ENCODE results near the gene VWA3A.

The VWA3A gene

GRCh38 chr16:22189473-22190080, 97.2 kb downstream of the VWA3A start:
- TF ChIP-seq, protein P1, sequence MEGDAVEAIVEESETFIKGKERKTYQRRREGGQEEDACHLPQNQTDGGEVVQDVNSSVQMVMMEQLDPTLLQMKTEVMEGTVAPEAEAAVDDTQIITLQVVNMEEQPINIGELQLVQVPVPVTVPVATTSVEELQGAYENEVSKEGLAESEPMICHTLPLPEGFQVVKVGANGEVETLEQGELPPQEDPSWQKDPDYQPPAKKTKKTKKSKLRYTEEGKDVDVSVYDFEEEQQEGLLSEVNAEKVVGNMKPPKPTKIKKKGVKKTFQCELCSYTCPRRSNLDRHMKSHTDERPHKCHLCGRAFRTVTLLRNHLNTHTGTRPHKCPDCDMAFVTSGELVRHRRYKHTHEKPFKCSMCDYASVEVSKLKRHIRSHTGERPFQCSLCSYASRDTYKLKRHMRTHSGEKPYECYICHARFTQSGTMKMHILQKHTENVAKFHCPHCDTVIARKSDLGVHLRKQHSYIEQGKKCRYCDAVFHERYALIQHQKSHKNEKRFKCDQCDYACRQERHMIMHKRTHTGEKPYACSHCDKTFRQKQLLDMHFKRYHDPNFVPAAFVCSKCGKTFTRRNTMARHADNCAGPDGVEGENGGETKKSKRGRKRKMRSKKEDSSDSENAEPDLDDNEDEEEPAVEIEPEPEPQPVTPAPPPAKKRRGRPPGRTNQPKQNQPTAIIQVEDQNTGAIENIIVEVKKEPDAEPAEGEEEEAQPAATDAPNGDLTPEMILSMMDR (conservative IDR thresholded peaks at IDR 0.05; ENCODE audit: low read depth, low read length) = no peak
- DNase-seq (ENCODE audit: low read depth) = no peak
- peak overlapping the region; percentile 61 for H3K4me3 ChIP-seq (ENCODE audit: low read length)

DNA sequence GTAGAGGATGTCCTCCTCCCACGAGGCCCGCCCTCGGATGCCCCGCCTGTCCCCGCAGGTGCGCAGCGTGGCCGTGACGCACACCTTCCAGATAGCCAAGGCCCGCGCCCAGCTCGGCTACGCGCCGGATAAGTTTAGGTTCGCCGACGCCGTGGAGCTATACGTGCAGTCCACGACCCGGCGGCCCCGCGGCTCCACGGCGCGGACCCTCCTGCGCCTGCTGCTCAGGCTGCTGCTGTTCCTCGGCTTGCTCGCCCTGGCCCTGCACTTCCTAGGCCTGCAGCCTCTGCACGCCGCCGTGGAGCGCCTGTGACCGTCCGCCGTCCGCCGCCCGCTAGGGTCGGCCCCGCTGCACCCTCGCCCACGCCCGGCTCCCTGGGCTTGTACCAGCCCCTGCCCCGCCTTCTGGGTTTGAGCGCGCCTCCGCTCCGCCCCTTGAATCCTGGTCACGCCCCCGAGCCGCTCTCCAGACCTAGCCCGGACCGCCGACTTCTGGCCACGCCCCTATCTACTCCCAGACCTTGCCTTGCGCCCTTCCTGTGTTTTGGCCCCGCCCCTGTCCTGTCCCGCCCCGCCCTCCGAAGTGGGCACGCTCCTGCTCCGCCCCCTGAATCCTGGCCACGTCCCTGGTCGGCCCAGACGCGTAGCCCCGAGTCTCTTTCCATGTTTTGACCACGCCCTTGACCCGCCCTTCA, 97.9 kb downstream of the VWA3A start:
- H3K4me3 ChIP-seq (ENCODE audit: low read length) = peak overlapping the region; percentile 61
- DNase-seq (ENCODE audit: low read depth) = peak; percentile 94
- TF ChIP-seq, protein P1 (conservative IDR thresholded peaks at IDR 0.05; ENCODE audit: low read depth, low read length) = no peak

- TF ChIP-seq, protein P1 (conservative IDR thresholded peaks at IDR 0.05; ENCODE audit: low read depth, low read length) = no peak
- peak overlapping the region; percentile 75 for H3K4me3 ChIP-seq (ENCODE audit: low read length)
- peak; percentile 95 for DNase-seq (ENCODE audit: low read depth)
Observed at GRCh38 chr16:22190776-22191531, 98.6 kb downstream of the VWA3A start.

DNA sequence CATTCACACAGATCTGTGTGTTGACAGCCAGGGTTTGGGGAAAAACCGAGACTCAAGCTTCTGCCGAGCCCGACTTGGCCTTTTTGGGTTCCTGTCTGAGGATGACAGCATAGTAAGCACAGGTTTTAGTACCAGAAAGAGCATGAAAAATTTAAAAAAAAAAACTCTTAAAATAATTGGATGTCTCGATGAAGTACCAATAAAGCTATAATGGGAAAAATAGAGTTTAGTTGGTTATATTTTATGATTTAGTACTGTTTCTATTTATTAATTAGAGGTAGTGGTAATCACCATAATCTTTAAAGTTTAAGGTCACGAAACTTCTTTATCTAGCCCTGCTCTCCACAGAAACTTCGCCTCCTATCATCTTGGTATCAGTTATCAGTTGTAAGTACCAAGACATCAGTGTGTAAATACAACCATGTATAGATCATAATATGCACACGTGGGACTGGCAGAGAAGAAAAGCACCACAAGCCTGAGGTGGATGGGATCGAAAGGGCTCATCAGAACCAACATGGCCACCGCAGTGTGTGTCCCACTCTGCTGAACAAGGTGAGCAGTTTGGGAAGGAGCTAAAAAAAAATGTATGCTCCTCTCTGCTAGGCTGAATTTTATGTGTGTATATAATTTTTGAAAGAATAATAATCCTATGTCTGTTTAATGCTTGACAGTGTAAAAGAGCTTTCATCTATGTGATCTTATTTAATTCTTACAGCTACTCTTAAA, 99.4 kb downstream of the VWA3A start:
- DNase-seq (ENCODE audit: low read depth) = no peak
- TF ChIP-seq, protein P1 (conservative IDR thresholded peaks at IDR 0.05; ENCODE audit: low read depth, low read length) = no peak
- peak overlapping the region; percentile 75 for H3K4me3 ChIP-seq (ENCODE audit: low read length)

DNA sequence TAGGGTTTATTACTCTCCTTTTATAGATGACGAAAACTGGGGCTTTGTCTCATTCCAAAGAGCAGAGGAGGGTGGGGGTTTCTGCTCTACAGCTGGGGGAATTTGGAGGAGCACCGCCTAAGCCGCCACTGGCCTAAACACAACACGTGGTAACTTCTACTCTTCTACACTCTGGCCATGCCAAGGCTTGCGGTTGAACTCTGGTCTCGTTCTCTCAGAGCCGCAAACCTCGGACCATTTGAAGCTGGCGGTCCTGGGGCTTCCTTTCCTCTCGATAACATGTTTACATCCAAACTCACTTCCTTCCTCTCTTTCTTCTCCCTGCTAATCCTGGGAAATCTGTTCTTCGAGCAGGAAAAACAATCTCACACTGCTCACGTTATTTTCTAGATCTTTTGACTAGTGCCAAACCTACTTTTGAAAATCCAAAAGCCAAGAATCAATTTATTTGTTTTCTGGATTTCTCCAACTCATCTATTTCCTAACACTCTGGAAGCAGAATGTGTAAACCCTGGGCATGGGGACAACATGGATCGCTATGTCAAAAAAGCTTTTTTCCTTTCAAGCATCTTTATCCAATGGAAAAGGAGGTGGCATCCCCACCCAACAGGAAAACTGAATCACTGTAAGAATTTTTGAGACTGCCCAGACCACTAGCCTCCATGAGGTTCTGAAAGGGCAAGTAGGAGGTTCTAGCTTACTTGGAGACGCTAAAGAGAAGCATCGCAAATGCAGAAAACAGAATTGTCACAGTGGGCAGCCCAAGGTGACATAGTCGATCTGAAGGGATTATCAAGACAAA, 100.1 kb downstream of the VWA3A start:
- no peak for DNase-seq (ENCODE audit: low read depth)
- H3K4me3 ChIP-seq (ENCODE audit: low read length) = peak overlapping the region; percentile 75
- TF ChIP-seq, protein P1 (conservative IDR thresholded peaks at IDR 0.05; ENCODE audit: low read depth, low read length) = no peak

DNA sequence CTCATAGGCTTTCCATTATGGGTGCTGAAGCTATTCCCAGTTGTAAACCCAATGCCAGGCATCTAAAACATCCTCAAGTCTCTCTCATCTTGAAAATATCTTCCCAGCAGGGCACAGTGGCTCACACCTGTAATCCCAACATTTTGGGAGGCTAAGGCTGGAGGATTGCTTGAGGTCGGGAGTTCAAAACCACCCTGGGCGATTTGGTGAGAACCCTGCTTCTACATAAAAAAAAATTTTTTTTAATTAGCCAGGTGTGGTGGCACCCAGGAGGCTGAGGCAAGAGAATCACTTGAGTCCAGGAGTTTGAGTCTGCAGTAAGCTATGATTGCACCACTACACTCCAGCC, 100.7 kb downstream of the VWA3A start:
- TF ChIP-seq, protein P1 (conservative IDR thresholded peaks at IDR 0.05; ENCODE audit: low read depth, low read length) = no peak
- no peak for DNase-seq (ENCODE audit: low read depth)
- H3K4me3 ChIP-seq (ENCODE audit: low read length) = no peak overlapping the region

All from retinal pigment epithelial cell (primary cell).